Esophagus muscularis mucosa (tissue), 4 donors: ENCODE measurements around the gene ITGAL. TPM values are rescaled to one million over a fixed set of nuclear protein-coding genes. Genes with fewer than 3 reads are reported as not detected.

Experiments used
- DNase-seq: peaks from one replicate; pipeline ENCODE4 v3.0.0-alpha.2; 2017; ENCODE audit errors: extremely low spot score
- H3K27ac ChIP-seq, 4 donors: fragments of 200-600 bp; sonication (generic); replicated peaks in 1 of 4; 1 replicate in 3 of 4; 2 replicates in 1 of 4; pipeline ENCODE4 v1.5.1; 2016 to 2019; ENCODE audit warnings: mild to moderate bottlenecking in 1 of 4
- H3K27me3 ChIP-seq, 4 donors: fragments of 200-600 bp; sonication (generic); one replicate each; pipeline versions ENCODE4 v1.5.1 to v1.6.0; 2016 to 2019
- H3K36me3 ChIP-seq, 4 donors: fragments of 200-600 bp; sonication (generic); one replicate each; pipeline ENCODE4 v1.5.1; 2016 to 2019
- H3K4me1 ChIP-seq, 4 donors: fragments of 200-600 bp; sonication (generic); one replicate each; pipeline ENCODE4 v1.5.1; 2016 to 2019
- H3K4me3 ChIP-seq, 4 donors: fragments of 200-600 bp; sonication (generic); 1 replicate in 2 of 4; 2 replicates in 2 of 4; pipeline ENCODE4 v1.5.1; 2016 to 2019; ENCODE audit warnings: mild to moderate bottlenecking in 4 of 4, moderate library complexity in 1 of 4
- H3K9me3 ChIP-seq, 4 donors: fragments of 200-600 bp; sonication (generic); 1 replicate in 3 of 4; 2 replicates in 1 of 4; pipeline ENCODE4 v1.5.1; 2016 to 2019
- CTCF ChIP-seq, 3 experiments: fragments of 200-600 bp in 2 of 3; fragments of 450-650 bp in 1 of 3; sonication (generic) in 2 of 3; IDR thresholded peaks; one replicate each; pipeline ENCODE4 v1.5.1; 2017 to 2019; ENCODE audit warnings: antibody characterized with exemption in 3 of 3, mild to moderate bottlenecking in 2 of 3, moderate library complexity in 1 of 3
- EP300 ChIP-seq: sonication (generic); formaldehyde crosslinking; IDR thresholded peaks from one replicate; pipeline ENCODE4 v1.6.1; 2017; ENCODE audit warnings: antibody characterized with exemption
- POLR2A ChIP-seq: fragments of 450-650 bp; IDR thresholded peaks from one replicate; pipeline ENCODE4 v1.6.1; 2017; ENCODE audit warnings: antibody characterized with exemption, moderate library complexity, mild to moderate bottlenecking, low read depth
- POLR2AphosphoS5 ChIP-seq, 2 donors: sonication (generic); formaldehyde crosslinking; IDR thresholded peaks; one replicate each; pipeline ENCODE4 v1.6.1; 2017; ENCODE audit warnings: antibody characterized with exemption in 2 of 2
- WGBS: methylation state at CpG from one replicate; pipeline ENCODE4 v1.1.5; 2018; 5-methylcytosine and 5-hydroxymethylcytosine counted together
- intact Hi-C: fragments of 100-400 bp; cut with DNase I; formaldehyde crosslinking; loops from one replicate; pipeline ENCODE4 v1.15.1; 2023
- total RNA-seq, 4 donors: library from RNA; depleted of rRNA; stranded (reverse); fragments of >200 nt; gene quantifications; one replicate each; pipeline versions ENCODE4 v1.1.0 to v1.2.1, GENCODE V29; 2016

The ITGAL gene
- total RNA-seq, 4 donors from 2014 or later: 1.5 to 2.7 (median 2.5) TPM

DNA sequence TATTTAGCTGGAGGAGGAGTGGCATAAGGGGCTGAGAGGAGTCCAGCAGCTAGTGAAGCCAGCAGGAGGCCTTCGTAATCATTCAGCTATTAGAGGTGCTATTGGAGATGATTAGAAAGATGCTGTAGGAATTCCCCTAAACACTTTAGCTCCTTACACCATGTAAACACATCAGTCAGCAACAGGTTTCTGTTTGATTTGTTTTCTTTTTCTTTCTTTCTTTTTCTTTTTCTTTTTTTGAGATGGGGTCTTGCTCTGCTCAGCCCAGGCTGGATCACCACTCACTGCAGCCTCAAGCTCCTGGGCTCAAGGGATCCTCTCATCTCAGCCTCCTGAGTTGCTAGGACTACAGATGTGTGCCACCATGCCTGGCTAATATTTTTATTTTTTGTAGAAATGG is 16.2 kb upstream of the ITGAL start:
- Histone ChIP-seq H3K4me1 (no peaks in the 10 kb centered on the region), H3K4me3 (no peak overlapping the region), H3K9me3 (no peaks in the 10 kb centered on the region), H3K36me3 (no peaks in the 10 kb centered on the region), H3K27ac (no peak overlapping the region), H3K27me3 (no peaks in the 10 kb centered on the region)
- no peak for TF ChIP-seq POLR2A
- TF ChIP-seq CTCF (IDR thresholded peaks at IDR 0.05): no peak
- no peak for TF ChIP-seq EP300
- TF ChIP-seq POLR2AphosphoS5 (IDR thresholded peaks at IDR 0.05): no peak
- 92% methylated on average over 1 of the region's 1 CpG for WGBS
- intact Hi-C loops: no loop called here
- no peak for DNase-seq

DNA sequence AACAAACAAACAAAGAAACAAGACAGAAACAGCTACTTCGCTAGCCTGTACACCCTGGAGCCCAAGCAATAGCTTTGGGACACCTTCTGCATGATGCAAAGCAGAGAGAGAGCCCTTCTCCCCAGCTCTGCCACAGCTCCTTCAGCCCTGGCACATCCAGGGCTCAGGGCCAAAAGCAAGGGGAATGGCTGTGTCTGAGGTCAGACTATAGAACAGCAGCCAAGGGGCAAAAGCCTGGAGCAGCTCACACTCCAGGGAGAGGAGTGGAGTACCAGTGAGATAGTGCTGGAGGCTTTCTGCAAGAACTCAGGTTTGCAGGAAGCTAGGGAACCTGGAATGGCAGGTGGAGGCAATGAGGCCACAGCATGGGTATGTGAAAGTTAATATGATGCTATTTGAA is 15.3 kb upstream of the ITGAL start:
- intact Hi-C loops: no loop called here
- no peaks in the 10 kb centered on the region for H3K9me3 ChIP-seq
- TF ChIP-seq CTCF (IDR thresholded peaks at IDR 0.05) (no peak), POLR2A (no peak)
- WGBS: 100% methylated on average over 1 of the region's 1 CpG
- H3K4me3 ChIP-seq: no peak overlapping the region
- no peak for DNase-seq
- H3K36me3 ChIP-seq: no peaks in the 10 kb centered on the region
- H3K4me1 ChIP-seq: no peaks in the 10 kb centered on the region
- H3K27me3 ChIP-seq: no peaks in the 10 kb centered on the region
- no peak overlapping the region for H3K27ac ChIP-seq

GRCh38 chr16:30457743-30458560 is 14.6 kb upstream of the ITGAL start:
- TF ChIP-seq EP300: no peak
- TF ChIP-seq CTCF (IDR thresholded peaks at IDR 0.05): no peak
- no peak for TF ChIP-seq POLR2A
- intact Hi-C loops: no loop called here

GRCh38 chr16:30458561-30459394 is 13.8 kb upstream of the ITGAL start:
- Histone ChIP-seq H3K27me3 (no peaks in the 10 kb centered on the region), H3K4me3 (no peak overlapping the region), H3K4me1 (no peaks in the 10 kb centered on the region), H3K27ac (no peak overlapping the region), H3K9me3 (no peaks in the 10 kb centered on the region), H3K36me3 (no peaks in the 10 kb centered on the region)
- TF ChIP-seq CTCF (IDR thresholded peaks at IDR 0.05) (no peak), POLR2A (no peak), EP300 (no peak), POLR2AphosphoS5 (IDR thresholded peaks at IDR 0.05) (no peak)
- DNase-seq: peak; percentile 92
- intact Hi-C loops: no loop called here
- 81% methylated on average over 21 of the region's 22 CpGs for WGBS

More at GRCh38 chr16:30457743-30458560, 14.6 kb upstream of the ITGAL start:
- Histone ChIP-seq H3K4me1 (no peaks in the 10 kb centered on the region), H3K36me3 (no peaks in the 10 kb centered on the region), H3K27ac (no peak overlapping the region), H3K9me3 (no peaks in the 10 kb centered on the region), H3K4me3 (no peak overlapping the region), H3K27me3 (no peaks in the 10 kb centered on the region)
- no peak for DNase-seq
- 89% methylated on average over 15 of the region's 16 CpGs for WGBS
